Fibroblast of the aortic adventitia (primary cell): ENCODE data around the gene GAK. TPM values are rescaled to one million over a fixed set of nuclear protein-coding genes. Genes with fewer than 3 reads are reported as not detected.

Experiments used
- DNase-seq: peaks from one replicate; pipeline ENCODE4 v3.0.0-alpha.2; 2010; ENCODE audit warnings: low read depth
- H3K4me3 ChIP-seq: 2 replicates; pipeline ENCODE4 v1.5.1; 2011; ENCODE audit warnings: low read depth, mild to moderate bottlenecking, control low read depth, low read length, moderate library complexity
- CTCF ChIP-seq: IDR thresholded peaks from 2 replicates; pipeline ENCODE4 v1.5.1; 2011; ENCODE audit warnings: mild to moderate bottlenecking, low read length, control low read depth, inconsistent platforms; ENCODE audit not compliant: insufficient read depth
- total RNA-seq: library from RNA; depleted of rRNA; stranded (reverse); fragments of >200 nt; gene quantifications from 2 replicates; pipeline ENCODE4 v1.2.3, GENCODE V29; 2012; ENCODE audit warnings: low replicate concordance

Gene GAK
- total RNA-seq, 1 donor = 49.4 TPM

GRCh38 chr4:882646-883045 is 49.5 kb downstream of the GAK start:
- TF ChIP-seq CTCF = no peak
- no peak for DNase-seq
- no peak overlapping the region for H3K4me3 ChIP-seq

GRCh38 chr4:881709-882108 is 50.4 kb downstream of the GAK start:
- TF ChIP-seq CTCF = no peak
- no peak for DNase-seq
- H3K4me3 ChIP-seq = no peak overlapping the region

DNA sequence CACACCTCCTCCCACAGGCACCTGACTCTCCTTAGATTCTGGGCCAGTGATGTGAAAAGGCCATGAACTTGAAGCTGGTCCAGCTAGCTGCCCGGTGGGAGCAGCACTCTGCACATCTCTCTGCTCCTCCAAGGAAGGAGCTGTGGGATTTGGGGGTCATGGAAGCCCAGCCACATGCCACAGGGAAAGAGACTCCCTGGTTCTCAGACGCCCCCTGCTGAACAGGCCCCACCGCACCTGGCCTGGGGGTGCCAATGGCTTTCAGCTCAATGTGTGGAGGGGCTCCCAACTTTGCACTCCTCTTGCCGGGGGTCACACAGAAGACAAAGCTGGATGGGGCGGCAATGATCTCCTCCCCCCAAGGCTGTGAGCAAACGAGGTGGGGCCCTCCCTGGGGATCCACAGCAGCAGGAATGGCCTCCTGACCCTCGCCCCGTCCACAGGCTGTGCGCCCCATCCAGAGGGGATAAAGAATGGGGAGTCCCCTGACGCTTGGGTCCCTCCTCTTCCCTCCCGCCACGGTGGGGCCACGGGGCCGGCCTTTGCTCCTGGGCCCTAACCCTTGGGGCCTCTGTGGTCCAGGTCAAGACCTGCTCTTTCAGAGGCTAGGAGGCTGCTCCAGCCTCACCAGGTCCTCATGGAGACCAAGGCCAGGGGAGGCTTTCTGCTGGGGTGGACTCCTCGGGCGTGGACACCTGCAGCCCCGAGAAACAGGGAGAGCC is 51.3 kb downstream of the GAK start:
- DNase-seq = no peak
- no peak overlapping the region for H3K4me3 ChIP-seq
- no peak for TF ChIP-seq CTCF

- no peak for DNase-seq
- TF ChIP-seq CTCF = no peak
Measured at GRCh38 chr4:879729-880077, 52.4 kb downstream of the GAK start.

DNA sequence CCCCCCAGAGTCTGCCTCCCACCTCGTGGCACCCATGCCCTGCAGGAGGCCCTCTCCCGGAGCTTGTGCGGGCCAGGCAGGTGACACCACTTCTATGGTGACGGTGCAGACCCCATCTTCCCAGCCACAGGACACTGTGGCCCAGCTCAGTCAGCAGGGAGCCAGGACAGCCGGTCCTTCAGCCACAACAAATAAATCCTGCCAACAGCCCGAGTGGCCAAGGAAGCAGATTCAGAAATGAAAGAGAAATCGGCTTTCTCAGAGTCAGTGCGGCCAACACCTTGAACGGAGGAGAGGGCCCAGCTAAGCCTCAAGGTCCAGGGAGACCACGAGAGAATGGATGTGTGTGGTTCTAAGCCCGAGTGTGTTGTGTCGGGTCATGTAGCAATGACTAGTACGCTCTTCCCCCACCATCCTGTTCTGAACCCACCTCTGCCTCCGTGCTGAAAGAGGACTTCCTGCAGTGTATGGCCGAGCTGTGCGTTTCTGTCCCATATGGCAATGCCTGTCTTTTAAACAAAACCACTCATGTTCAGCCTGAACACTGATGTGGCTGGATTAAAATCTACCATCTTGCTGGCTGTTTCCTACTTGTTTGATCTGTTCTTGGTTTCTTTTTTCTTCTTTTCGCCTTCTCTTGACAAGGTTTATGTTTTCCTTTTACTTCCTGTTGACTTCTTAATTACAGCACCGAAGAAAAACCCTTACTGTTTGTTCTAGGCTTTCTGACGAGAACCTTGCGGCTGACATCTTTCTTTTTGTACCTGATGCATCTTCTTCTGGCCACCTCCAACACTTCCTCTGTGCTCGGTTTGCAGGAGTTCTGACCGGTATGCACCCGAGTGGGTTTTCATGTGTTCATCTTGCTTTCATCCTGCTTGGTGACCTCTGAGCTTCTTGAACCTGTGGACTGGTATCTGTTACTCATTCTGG is 53.1 kb downstream of the GAK start:
- H3K4me3 ChIP-seq = no peak overlapping the region
- TF ChIP-seq CTCF = no peak
- no peak for DNase-seq

More at GRCh38 chr4:879729-880077, 52.4 kb downstream of the GAK start:
- H3K4me3 ChIP-seq = no peak overlapping the region

GRCh38 chr4:877502-877901 is 54.6 kb downstream of the GAK start:
- DNase-seq = no peak
- no peak for TF ChIP-seq CTCF
- H3K4me3 ChIP-seq = no peak overlapping the region
